NCI-H1930 (cell line): ENCODE data around the gene ZNF841.
A peak's percentile ranks its signal among the peaks of the same experiment; 100 is the strongest.
"Not testable (repeated sequence)": the region's sequence is repeated elsewhere in the genome, so short reads cannot be mapped to it uniquely, and the experiment has no call there.

Source experiments
- DNase-seq, 2 experiments: peaks; one replicate each; lab custom pipeline; 2025; lab: John Stamatoyannopoulos, UW

ZNF841 gene

DNA sequence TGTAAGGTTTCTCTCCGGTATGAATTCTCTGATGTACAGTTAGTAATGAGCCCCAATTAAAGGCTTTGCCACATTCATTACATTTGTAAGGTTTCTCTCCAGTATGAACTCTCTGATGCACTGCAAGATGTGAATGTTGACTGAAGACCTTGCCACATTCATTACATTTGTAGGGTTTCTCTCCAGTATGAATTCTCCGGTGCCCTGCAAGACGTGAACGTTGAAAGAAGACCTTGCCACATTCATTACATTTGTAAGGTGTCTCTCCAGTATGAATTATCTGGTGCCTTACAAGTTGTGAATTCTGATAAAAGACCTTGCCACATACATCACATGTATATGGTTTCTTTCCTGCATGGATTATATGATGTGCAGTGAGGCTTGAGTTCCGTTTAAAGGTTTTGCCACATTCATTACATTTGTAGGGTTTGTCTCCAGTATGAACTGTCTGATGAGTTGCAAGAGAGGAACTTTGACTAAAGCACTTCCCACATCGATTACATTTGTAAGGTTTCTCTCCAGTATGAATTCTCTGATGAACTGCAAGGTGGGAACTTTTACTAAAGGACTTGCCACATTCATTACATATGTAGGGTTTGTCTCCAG is 29.2 kb downstream of the ZNF841 start:
- no peak for DNase-seq

DNA sequence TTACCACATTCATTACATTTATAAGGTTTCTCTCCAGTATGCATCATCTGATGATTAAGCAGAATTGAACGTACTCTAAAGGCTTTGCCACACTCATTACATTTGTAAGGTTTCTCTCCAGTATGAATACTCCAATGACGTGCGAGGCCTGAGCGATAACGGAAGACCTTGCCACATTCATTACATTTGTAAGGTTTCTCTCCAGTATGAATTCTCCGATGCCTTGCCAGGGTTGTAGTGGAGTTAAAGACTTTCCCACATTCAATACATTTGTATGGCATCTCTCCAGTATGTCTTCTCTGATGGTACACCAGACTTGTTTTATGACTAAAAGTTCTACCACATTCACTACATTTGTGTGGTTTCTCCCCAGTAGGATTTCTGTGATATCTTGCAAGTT is 30.2 kb downstream of the ZNF841 start:
- DNase-seq, result no peak

DNA sequence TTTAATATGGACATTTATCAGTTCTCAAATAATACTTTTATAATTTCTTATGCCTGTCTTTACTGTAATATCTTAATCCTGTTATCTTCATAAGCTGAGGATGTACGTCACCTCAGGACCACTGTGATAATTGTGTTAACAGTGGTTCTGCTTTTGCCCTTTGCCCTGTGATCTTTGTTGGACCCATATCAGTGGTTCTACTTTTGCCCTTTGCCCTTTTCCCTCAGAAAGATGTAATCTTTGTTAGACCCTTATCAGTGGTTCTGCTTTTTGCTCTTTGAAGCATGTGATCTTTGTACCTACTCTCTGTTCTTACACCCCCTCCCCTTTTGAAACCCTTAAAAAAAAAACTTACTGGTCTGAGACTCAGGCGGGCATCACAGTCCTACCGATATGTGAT is 39.1 kb downstream of the ZNF841 start:
- DNase-seq, result not testable (repeated sequence)

DNA sequence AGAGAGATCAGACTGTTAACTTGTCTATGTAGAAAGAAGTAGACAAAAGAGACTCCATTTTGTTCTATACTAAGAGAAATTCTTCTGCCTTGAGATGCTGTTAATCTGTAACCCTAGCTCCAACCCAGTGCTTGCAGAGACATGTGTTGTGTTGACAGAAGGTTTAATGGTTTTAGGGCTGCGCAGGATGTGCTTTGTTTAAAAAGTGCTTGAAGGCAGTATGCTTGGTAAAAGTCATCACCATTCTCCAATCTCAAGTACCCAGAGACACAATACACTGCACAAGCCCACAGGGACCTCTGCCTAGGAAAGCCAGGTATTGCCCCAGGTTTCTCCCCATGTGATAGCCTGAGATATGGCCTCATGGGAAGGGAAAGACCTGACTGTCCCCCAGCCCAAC is 43.8 kb downstream of the ZNF841 start:
- DNase-seq, result not testable (repeated sequence)

DNA sequence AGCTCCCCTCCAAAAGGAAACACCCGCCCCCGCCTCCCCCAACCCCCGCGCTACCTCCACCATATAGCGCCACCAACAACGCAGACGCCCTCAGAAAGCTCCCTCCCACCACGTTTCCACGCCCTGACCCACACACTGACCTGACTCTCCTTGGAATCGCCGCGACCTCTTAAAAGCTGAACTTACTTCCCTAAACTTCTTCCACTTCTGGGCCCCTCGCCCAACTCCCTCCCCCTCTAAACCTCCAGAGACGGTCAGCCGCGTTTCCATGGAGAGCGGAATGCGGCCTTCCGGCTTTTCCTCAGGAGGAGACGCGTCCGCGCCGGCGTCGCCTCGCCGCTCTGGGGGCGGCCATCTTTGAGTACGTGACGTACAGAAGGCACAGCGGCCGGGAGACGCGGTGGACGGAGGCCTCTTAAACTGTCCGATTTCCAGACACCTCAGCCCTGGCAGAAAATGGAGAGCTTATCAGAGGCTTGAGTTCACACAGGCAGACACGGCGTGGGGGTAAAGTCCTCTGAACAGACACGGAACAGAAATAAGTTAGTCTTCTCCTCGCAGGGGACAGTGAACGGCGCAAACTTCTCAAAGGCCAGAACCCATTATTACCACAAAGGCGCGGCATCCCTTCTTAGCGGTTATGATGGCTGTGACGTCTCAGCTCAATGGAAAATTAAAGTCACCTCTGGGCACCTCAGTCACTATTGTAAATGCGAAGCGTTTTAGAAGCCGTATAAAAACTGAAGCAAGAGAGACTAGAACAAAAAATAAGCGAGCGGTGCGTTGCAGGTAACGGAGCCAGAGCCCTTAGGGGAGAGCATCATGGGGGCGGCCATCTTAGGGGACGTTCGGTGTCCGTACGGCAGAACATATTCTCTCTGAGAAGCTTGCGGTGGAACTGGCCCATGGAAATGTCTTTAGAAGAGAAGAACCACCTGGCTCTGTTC is 46.7 kb downstream of the ZNF841 start, which contains the start of gene ZNF432:
ZNF432 (minus strand) TSS at position 284 of the 947 bp plus-strand sequence. CDS start 1,970 bp downstream, outside the sequence.
- DNase-seq, result peak; percentile 91 to 94

GRCh38 chr19:52039169-52039568 is 56.4 kb downstream of the ZNF841 start:
- DNase-seq, result no peak

- DNase-seq, result no peak
Observed at GRCh38 chr19:52034051-52034728, 61.4 kb downstream of the ZNF841 start.

- no peak for DNase-seq
Observed at GRCh38 chr19:52028780-52029123, 66.8 kb downstream of the ZNF841 start.

DNA sequence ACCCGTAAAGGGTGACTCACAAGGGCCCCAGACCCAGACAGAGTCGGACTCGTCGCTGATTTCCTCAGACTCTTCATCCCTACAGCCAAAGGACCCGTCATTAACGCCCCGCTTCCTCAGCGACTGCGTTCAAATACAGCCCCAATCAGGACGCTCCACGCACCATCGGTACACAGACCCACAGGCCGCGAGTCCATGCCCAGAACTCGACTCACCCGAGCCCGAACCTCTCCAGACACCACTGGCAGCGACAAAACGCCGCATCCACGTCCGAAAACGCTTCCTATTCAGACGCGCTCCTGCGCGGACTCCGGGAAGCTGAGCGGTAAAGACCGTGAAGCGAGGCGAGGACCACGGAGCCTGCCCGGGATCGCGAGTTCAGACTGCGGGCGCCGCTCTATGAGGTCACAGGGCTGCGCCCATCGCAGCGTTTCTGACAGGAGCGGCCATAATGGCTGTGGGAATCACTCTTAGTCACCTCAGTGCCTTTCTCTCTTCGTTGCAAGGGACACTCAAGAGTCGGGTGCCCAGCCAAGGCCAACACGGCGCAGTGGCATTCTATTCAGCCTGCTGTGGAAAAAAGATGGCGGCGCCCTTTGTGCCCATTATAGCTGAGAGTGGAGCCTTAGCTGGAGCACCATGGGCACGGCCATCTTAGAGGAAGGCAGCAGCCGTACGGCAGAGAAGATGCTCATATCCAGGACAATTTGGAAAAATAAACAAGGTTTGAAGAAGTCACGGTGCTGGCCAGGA is 67.4 kb downstream of the ZNF841 start, which contains the start of gene ZNF614:
ZNF614 (minus strand) TSS at position 353 of the 753 bp plus-strand sequence. CDS start 2,634 bp downstream, outside the sequence.
- DNase-seq, result peak; percentile 79 to 83

- not testable (repeated sequence) for DNase-seq
Observed at GRCh38 chr19:52026255-52026990, 69.1 kb downstream of the ZNF841 start.

DNA sequence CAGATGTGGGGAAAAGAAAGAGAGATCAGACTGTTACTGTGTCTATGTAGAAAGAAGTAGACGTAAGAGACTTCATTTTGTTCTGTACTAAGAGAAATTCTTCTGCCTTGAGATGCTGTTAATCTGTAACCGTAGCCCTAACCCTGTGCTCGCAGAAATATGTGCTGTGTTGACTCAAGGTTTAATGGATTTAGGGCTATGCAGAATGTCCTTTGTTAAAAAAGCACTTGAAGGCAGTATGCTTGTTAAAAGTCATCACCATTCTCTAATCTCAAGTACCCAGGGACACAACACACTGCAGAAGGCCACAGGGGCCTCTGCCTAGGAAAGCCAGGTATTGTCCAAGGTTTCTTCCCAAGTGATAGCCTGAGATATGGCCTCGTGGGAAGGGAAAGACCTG is 71.1 kb downstream of the ZNF841 start:
- not testable (repeated sequence) for DNase-seq

- no peak for DNase-seq
Observed at GRCh38 chr19:52022193-52022592, 73.4 kb downstream of the ZNF841 start.

DNA sequence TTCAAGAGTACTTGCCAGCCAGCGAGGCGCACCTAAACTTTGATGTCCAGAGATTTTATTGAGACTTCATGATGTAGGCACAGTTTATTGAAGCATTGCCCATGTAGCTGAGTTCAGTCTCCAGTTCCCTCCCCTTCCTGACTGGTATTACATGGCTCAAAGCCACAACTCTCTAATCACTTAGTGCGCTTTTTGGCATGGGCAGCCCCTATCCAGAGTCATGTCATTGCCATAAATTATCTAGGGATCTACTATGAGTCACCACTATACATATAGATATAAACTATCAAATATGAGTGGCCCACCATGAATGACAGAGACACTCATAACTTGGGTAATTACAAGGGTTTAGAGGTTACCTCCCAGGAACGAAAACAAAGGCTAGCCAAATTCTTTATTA is 75.1 kb downstream of the ZNF841 start:
- no peak for DNase-seq
